Posterior vena cava (tissue), 2 donors: ENCODE results near the gene TMIGD3. TPM values are rescaled to one million over a fixed set of nuclear protein-coding genes. Genes with fewer than 3 reads are reported as not detected.
A peak's percentile ranks its signal among the peaks of the same experiment; 100 is the strongest.

Source experiments
- DNase-seq: peaks from one replicate; pipeline ENCODE4 v3.0.0-alpha.2; 2020; ENCODE audit warnings: low spot score
- intact Hi-C, 2 donors: fragments of 100-400 bp; cut with DNase I; formaldehyde crosslinking; loops; one replicate each; pipeline versions ENCODE4 v1.14.1 to v1.14.2; 2022 to 2023
- total RNA-seq, 2 donors: library from RNA; stranded (reverse); fragmentation: NEBNext Ultra II Directional; extraction: Animal tissue kit (Norgen Biotek cat#: 25700); gene quantifications; one replicate each; pipeline ENCODE4 v1.2.1, GENCODE V29; 2021
- donor health status: DM: yes; HTN: yes; CAD: no.
- donor health status: DM: yes; HTN: yes; CAD: no.

Gene TMIGD3
- total RNA-seq, 2 donors from 2014 or later = 4.2 to 7.1 TPM

DNA sequence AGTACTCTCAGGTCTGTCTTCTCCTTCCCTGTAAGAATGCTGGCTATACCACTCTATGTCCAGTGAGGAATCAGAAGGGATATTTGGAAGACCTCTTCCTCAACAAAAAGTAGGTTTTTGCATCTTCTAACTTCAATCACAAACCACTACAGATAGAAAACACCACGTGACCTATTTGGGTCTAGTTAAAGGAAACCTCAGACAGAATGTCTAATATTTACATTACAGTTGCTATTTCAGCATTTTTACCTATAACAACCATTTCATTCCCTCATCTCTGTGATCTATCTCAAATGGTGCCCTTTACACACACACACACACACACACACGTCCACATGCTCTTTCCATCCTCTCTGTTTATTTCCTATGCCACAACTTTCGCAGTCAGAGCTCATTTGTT lies 7.9 kb upstream of the TMIGD3 start:
- intact Hi-C loops = no loop called here

DNA sequence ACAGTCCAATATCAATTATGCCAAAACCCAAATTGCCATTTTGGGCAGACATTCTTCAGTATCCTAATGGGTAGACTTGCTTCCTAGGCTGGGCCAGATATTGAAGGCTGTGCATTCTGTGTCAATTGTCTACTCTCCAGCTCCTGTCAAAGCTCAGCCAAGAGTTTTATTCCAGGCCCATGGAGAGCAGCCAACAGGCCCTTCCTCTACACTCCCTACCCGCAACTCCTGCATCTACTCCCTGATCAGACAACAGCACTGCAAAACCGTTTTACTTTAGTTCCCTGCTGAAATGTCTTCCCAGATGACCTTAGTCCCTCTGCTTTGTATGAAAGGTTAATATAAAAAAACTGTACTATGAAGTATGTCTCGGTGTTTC lies 6.6 kb upstream of the TMIGD3 start:
- no peak for DNase-seq

More for the DNA sequence above, 7.9 kb upstream of the TMIGD3 start:
- no peak for DNase-seq

GRCh38 chr1:111507411-111508201 lies 4.2 kb upstream of the TMIGD3 start:
- peak; percentile 94 for DNase-seq
- intact Hi-C loops = loop anchor here in 1 of 2 donors (5.0 to 10.0 kb wide), 2 partner anchors 150 to 237 kb away; no protein-coding TSS in a partner anchor

More for the DNA sequence above, 6.6 kb upstream of the TMIGD3 start:
- intact Hi-C loops = loop anchor here in 1 of 2 donors (5.0 to 10.0 kb wide), 2 partner anchors 147 to 235 kb away; no protein-coding TSS in a partner anchor

DNA sequence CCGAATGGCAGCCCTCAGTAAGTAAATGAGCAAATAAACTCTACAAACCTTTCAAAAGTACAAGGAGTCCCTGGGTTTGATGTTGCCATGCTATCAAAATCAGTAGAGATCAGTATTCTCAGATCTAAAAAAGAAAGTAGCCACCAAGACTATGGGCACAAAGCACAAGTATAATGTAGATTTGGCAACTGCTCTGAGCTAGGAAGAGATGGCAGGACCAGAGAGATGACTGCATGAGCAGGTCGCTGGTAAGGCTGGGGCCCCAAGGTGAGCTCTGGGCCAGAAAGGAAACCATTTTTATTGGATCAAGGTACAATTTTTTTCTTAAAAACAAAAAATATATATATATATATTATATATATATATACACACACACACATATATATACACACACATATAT lies 3.1 kb upstream of the TMIGD3 start:
- intact Hi-C loops = loop anchor here in 1 of 2 donors (5.0 to 10.0 kb wide), 2 partner anchors 151 to 238 kb away; no protein-coding TSS in a partner anchor

DNA sequence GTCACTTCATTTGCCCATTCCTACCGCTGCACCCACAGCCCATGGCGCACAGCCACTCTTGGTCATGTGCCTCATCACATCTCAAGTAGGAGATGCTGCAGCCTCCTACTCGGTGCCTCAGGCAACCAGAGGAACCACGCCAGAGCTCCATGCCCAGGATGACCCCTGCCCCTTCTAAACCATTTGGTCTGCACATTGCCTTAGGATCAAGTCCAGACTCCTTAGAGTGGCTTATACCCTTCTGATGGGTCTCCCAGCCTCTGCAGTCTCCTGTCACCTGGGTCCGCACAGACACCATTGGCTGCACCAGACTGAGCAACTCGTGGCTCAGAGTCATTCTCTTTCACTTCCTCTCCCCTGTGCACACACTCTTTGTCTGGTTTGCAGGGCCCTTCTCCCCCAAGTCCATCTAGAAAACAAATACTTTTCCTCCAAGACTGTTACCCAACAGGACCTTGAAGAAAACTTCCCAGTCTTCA lies 2.2 kb upstream of the TMIGD3 start:
- intact Hi-C loops = loop anchor here in 1 of 2 donors (5.0 to 10.0 kb wide), 2 partner anchors 152 to 239 kb away; no protein-coding TSS in a partner anchor
- no peak for DNase-seq

More for the DNA sequence above, 3.1 kb upstream of the TMIGD3 start:
- DNase-seq = no peak

- intact Hi-C loops = loop anchor here in 1 of 2 donors (10.0 kb wide), 1 partner anchor 241 kb away; no protein-coding TSS in a partner anchor
- DNase-seq = no peak
Measured at GRCh38 chr1:111504097-111504496, 664 bp upstream of the TMIGD3 start.

GRCh38 chr1:111501645-111502044 lies 1.8 kb downstream of the TMIGD3 start:
- intact Hi-C loops = loop anchor here in 1 of 2 donors (10.0 kb wide), 1 partner anchor 243 kb away; no protein-coding TSS in a partner anchor
- no peak for DNase-seq

- DNase-seq = no peak
- intact Hi-C loops = no loop called here
Measured at GRCh38 chr1:111499026-111499785, 4.2 kb downstream of the TMIGD3 start.

DNA sequence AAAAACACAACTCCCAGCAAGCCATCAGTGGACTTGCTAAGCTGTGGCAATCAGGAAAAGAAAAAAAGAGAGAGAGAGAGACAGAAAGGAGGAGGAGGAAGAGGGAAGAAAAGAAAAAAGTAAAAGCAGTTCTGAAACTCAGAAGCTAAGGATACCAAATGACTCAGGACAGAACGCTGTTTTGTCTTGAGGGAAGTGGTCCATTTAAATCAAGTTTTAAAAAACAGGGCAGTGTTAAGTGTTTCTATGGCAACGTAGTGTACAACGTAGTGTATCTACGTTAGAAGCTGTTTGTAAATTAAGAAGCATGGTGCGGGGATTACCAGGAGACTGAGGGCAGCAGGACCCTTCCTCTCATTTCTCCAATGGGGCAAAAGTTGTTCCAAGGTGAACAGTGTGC lies 5.8 kb downstream of the TMIGD3 start:
- intact Hi-C loops = no loop called here
- DNase-seq = no peak

- intact Hi-C loops = no loop called here
- DNase-seq = no peak
Measured at GRCh38 chr1:111496398-111496797, 7.0 kb downstream of the TMIGD3 start.

DNA sequence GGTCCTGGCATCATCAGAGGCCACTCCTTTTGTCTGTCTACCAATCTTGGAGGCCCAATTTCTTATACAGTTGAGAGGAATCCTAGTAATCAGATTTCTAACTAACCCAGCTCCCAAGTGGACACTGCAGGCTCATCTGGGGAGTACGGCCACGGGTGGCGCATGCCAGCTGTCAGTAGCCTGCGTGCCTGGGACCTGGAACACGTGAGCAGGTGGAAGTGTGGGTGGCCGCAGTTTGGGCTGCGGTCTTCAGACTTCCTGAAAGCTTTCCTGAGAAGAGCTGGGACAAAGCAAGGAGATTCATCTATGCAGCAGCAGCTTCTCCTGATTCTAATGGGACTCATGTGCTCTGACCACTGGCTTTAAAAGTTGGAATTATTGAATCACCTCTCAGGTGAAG lies 12.4 kb downstream of the TMIGD3 start:
- DNase-seq = no peak
- intact Hi-C loops = no loop called here

DNA sequence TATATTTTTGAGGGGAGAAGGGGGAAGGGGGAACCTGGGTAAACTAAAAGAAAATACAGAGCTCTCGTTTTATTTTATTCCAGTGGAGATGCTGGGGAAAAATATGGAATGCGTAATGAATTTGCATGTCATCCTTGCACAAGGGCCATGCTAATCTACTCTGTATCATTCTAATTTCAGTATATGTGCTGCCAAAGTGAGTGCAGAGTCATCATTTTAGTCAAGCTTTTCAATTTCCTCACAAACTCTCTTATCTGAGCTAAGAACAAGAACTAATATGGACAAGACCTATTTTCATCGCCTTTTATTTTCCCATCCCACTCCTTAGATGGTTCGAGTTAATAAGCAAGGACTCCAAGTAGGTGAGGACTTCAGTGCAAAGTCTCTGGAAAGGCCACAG lies 13.2 kb downstream of the TMIGD3 start:
- DNase-seq = no peak
- intact Hi-C loops = no loop called here

DNA sequence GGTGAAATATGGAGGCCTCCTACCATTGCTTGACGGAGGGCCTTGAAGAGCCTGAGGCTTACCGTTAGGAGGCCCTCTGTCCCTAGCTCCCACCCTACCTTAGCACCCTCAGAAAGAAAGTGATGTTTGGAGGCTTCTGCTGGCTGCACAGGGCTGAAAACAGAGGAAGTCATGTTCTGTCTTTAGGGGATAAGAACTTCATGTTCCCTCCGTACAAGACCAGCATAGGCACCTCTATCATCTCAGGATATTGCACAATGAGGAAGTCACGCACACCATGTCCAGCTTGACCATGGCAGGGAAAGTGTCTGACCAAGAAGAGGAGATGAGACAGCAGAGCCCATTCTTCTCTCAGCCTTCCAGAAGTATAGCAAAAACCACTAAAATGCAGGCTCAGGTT lies 13.8 kb downstream of the TMIGD3 start:
- no peak for DNase-seq
- intact Hi-C loops = loop anchor here in 1 of 2 donors (10.0 kb wide), 1 partner anchor 265 kb away; the partner anchor contains the start of gene DDX20

DNA sequence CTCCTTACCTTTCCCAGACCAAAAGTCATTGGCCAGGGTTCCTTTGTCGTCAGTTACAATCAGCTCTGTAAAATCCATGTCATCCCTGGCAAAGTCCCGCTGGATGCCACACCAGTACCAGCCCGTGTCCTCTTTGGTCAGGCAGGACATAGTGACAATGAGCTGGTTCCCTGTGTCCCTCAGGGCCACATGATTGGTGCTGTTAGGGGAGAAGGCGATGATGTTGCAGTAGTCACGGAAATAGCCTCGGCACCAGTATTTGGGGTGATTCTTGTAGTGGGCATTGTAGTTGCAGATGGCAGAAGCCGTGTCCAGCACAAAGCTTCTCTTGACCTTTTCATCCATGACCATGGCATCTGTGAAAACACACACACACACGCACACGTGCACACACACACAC lies 14.8 kb downstream of the TMIGD3 start:
- intact Hi-C loops = loop anchor here in 1 of 2 donors (10.0 kb wide), 1 partner anchor 266 kb away; the partner anchor contains the start of gene DDX20
- no peak for DNase-seq

- intact Hi-C loops = loop anchor here in 1 of 2 donors (10.0 kb wide), 1 partner anchor 268 kb away; the partner anchor contains the start of gene DDX20
- no peak for DNase-seq
Measured at GRCh38 chr1:111487133-111487532, 16.3 kb downstream of the TMIGD3 start.

DNA sequence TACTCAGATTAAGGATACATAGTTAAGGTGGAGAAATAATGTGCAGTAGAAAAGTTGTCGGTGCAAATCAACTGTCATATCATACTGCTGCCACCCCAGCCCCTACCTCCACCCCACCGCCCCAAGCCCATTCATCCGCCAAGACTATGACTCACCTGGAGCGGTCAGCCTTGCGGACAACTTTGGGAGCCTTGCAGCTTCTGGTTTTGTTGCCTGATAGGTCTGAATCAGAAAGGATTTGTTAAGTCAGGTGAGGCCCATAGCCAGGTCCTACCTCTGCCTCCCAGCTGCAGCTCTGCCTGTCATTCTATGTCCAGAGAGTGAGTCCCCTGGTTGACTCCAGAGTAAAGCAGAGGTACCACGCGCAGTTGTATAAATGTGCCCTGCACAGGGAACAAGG lies 17.0 kb downstream of the TMIGD3 start:
- DNase-seq = no peak
- intact Hi-C loops = loop anchor here in 1 of 2 donors (10.0 kb wide), 1 partner anchor 268 kb away; the partner anchor contains the start of gene DDX20

DNA sequence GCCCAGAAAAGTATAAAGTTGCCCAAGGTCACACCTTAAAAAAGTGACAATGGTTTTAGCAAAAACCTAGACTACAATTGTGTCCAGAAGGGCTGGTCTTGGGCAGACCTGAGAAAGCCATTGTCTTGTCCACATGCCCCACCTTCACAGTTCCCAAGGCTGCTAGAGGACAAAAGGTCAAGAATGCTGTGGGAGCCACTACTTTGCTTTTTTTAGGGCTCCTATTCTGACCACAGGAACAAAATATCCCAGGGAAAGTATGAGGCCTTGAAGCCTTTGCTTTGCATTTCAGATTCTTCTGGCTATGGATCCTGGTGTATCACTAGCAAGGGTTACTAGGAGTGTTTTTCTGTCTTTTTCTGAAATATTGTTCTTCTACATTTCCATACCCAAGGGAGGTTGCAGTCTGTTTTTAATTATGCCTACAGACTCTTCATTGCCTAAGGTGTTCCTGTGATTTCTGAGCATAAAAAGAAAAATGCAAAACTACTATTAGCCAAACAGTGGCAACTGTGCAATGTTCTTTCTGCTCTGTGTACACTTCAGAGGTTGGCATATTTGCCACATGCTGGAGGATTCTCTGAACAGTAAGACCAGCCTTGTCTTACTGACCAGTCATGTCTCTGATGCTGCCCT lies 18.9 kb downstream of the TMIGD3 start:
- intact Hi-C loops = loop anchor here (5.0 to 10.0 kb wide), 2 partner anchors 270 to 283 kb away; partner anchors contain the start of gene DDX20 (in 1 of the 2)

DNA sequence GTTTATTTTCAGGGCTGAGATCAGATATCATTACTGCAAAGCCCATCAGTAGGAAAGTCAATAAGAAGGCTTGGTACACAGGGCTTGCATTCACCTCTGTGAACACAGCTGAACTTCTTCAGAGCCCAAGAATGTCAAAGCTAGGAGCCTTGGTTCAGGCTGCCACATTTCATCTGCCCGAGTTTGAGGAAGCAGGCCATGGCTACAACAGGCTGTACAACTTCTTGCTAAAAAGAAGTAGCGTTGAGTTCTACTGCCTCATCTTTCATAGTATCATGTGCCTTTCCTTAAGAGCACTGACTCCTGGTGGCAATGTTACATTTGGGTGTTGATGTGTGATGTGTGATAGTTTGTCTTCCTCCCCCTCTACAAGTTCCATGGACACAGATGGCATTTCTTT lies 19.6 kb downstream of the TMIGD3 start:
- DNase-seq = no peak
- intact Hi-C loops = loop anchor here (5.0 to 10.0 kb wide), 2 partner anchors 271 to 283 kb away; partner anchors contain the start of gene DDX20 (in 1 of the 2)

More for the DNA sequence above, 18.9 kb downstream of the TMIGD3 start:
- no peak for DNase-seq

DNA sequence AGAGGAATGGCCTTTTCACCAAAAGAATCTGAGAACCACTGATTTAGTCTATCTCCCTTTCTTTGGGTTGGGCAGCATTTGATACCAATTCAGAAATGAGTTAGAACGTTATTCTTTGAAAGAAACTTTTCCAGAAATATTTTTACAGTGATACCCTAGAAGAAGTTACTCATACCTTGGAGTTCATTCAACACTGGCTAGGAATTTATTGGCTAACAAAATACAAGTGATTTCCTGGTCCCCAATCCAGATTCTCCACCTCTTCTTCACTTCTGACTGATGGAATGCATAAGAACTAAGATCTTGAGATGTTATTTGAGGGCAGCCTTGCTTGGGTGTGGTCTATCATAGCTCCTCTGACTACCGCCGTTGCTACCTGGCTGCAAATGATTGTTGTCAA lies 20.3 kb downstream of the TMIGD3 start:
- intact Hi-C loops = loop anchor here (5.0 to 10.0 kb wide), 2 partner anchors 272 to 284 kb away; partner anchors contain the start of gene DDX20 (in 1 of the 2)
- no peak for DNase-seq
